Heart right ventricle (tissue), 16 donors: ENCODE results near the gene STRA8. TPM values are rescaled to one million over a fixed set of nuclear protein-coding genes. Genes with fewer than 3 reads are reported as not detected.

Experiments
- ATAC-seq, 8 donors: fragments of 200-7000 bp; cut with Tn5 transposase; one replicate each; pipeline ENCODE4 v1.9.1; 2020; ENCODE audit warnings: mild to moderate bottlenecking in 8 of 8, moderate library complexity in 8 of 8, moderate number of reproducible peaks in 1 of 8
- DNase-seq, 2 donors: peaks; one replicate each; pipeline ENCODE4 v3.0.0-alpha.2; 2020
- H3K27ac ChIP-seq, 10 donors: fragments of 200-600 bp; sonication (generic) in 2 of 10; one replicate each; pipeline versions ENCODE4 v1.5.0 to v1.8.0; 2020 to 2022; ENCODE audit warnings: mild to moderate bottlenecking in 3 of 10
- H3K27me3 ChIP-seq, 7 donors: fragments of 200-600 bp; one replicate each; pipeline ENCODE4 v1.8.0; 2021 to 2022; ENCODE audit warnings: mild to moderate bottlenecking in 2 of 7
- H3K36me3 ChIP-seq, 9 donors: fragments of 200-600 bp; sonication (generic) in 1 of 9; one replicate each; pipeline versions ENCODE4 v1.5.0 to v1.8.0; 2020 to 2022; ENCODE audit warnings: mild to moderate bottlenecking in 2 of 9
- H3K4me1 ChIP-seq, 9 donors: fragments of 200-600 bp; sonication (generic) in 1 of 9; one replicate each; pipeline versions ENCODE4 v1.5.0 to v1.8.0; 2020 to 2022; ENCODE audit warnings: mild to moderate bottlenecking in 4 of 9
- H3K4me3 ChIP-seq, 10 donors: fragments of 200-600 bp; sonication (generic) in 2 of 10; one replicate each; pipeline versions ENCODE4 v1.5.0 to v1.8.0; 2020 to 2022; ENCODE audit warnings: mild to moderate bottlenecking in 7 of 10, moderate library complexity in 2 of 10
- H3K9me3 ChIP-seq, 11 donors: fragments of 200-600 bp in 10 of 11; sonication (generic) in 2 of 11; one replicate each; pipeline versions ENCODE4 v1.5.0 to v1.8.0; 2013 to 2022; ENCODE audit warnings: mild to moderate bottlenecking in 2 of 11, control low read depth in 1 of 11, moderate library complexity in 1 of 11
- CTCF ChIP-seq, 9 donors: fragments of 200-600 bp; sonication (generic) in 2 of 9; IDR thresholded peaks; one replicate each; pipeline versions ENCODE4 v1.5.0 to v1.8.0; 2021 to 2022; ENCODE audit warnings: antibody characterized with exemption in 9 of 9, mild to moderate bottlenecking in 5 of 9, moderate library complexity in 1 of 9
- WGBS, 2 donors: extraction: QIAGEN DNeasy Blood & Tissue Kit; methylation state at CpG; one replicate each; pipeline ENCODE4 v1.1.7; 2013; ENCODE audit warnings: inconsistent platforms in 1 of 2; 5-methylcytosine and 5-hydroxymethylcytosine counted together
- intact Hi-C, 10 donors: fragments of 100-400 bp; cut with DNase I; formaldehyde crosslinking; loops; one replicate each; pipeline versions ENCODE4 v1.11.1 to v1.14.2; 2022
- polyA plus RNA-seq, 2 donors: library from polyadenylated mRNA; stranded (reverse); fragments of 200-250 nt; gene quantifications; one replicate each; pipeline ENCODE4 v1.2.3, GENCODE V29; 2013
- total RNA-seq, 10 donors: library from RNA; stranded (reverse); fragmentation: NEBNext Ultra II Directional in 3 of 10; extraction: Animal tissue kit (Norgen Biotek cat#: 25700) in 3 of 10; gene quantifications; one replicate each; pipeline versions ENCODE4 v1.2.1 to v1.2.4, GENCODE V29; 2021 to 2023
- donor health status: Arrhythmogenic right ventricular cardiomyopathy.
- donor health status: ischemic (EF 13 %, LVEDD 7.1; RV severe dilation, severe dysfunction).
- donor health status: healthy with polysubstance abuse.
- donor health status: DM: no; HTN: yes; CAD: no.
- donor health status: DM: no; HTN: no; CAD: no.
- donor health status: ischemic (EF 25% LVEDD 6.9; RV normal size, moderate dysfunction).
- donor health status: ischemic (EF 25% LVEDD 5.7; RV mildly dilated, moderate dysfunction).
- donor health status: healthy.
- donor health status: DM: yes; HTN: yes; CAD: no.
- donor health status: Ischemic cardiomyopathy.
- donor health status: ischemic (EF 35%, LVEDD 5.7; RV mildly dilated, moderate dysfunction).
- donor health status: nonischemic (EF 11% LVEDD 7.7; RV severe dilation, severe dysfunction).
- donor health status: DM: yes; HTN: yes; CAD: no.
- donor health status: PGD.
- donor health status: ischemic (EF 29% LVEDD 5.4; RV normal size, mild dysfunction).
- donor health status: nonischemic (EF 23%, LVEDD 6.1; RV moderate dilation, normal function).

Gene STRA8
- total and polyA plus RNA-seq, 12 donors, result not detected

GRCh38 chr7:135285547-135286233 lies 52.1 kb downstream of the STRA8 start:
- no peak for TF ChIP-seq CTCF (IDR thresholded peaks at IDR 0.05)
- no peaks in the 10 kb centered on the region for H3K9me3 ChIP-seq
- 80 to 84% methylated on average over 5 of the region's 5 CpGs for WGBS, 2 donors
- H3K4me3 ChIP-seq, result no peak overlapping the region
- intact Hi-C loops, result loop anchor here in 3 of 10 donors (5.0 to 10.0 kb wide), 5 partner anchors 99 to 359 kb away; partner anchors contain the start of gene NUP205 (in 1 of the 3)
- DNase-seq (no peak), ATAC-seq (no peak)
- H3K27me3 ChIP-seq, result peaks cover 0 to 2% (median 0%) of the 10 kb centered on the region in 7 donors
- no peaks in the 10 kb centered on the region for H3K36me3 ChIP-seq
- peaks cover 0 to 10% (median 0%) of the 10 kb centered on the region in 9 donors for H3K4me1 ChIP-seq
- no peak overlapping the region for H3K27ac ChIP-seq

- TF ChIP-seq CTCF (IDR thresholded peaks at IDR 0.05), result no peak
- Histone ChIP-seq H3K27me3 (no peaks in the 10 kb centered on the region), H3K36me3 (no peaks in the 10 kb centered on the region), H3K27ac (no peak overlapping the region), H3K4me1 (peaks cover 0 to 6% (median 0%) of the 10 kb centered on the region in 9 donors), H3K9me3 (no peaks in the 10 kb centered on the region), H3K4me3 (no peak overlapping the region)
- DNase-seq (no peak), ATAC-seq (peak in 1 of 8 donors; percentile 25)
- intact Hi-C loops, result loop anchor here in 3 of 10 donors (5.0 to 10.0 kb wide), 5 partner anchors 98 to 358 kb away; partner anchors contain the start of gene NUP205 (in 1 of the 3)
- WGBS, 2 donors, result 79 to 91% methylated on average over 4 of the region's 4 CpGs
Measured at GRCh38 chr7:135286876-135287275, 53.2 kb downstream of the STRA8 start.

GRCh38 chr7:135290594-135290993 lies 57.0 kb downstream of the STRA8 start:
- H3K36me3 ChIP-seq, result no peaks in the 10 kb centered on the region
- no peak overlapping the region for H3K27ac ChIP-seq
- ATAC-seq, result no peak
- DNase-seq, result no peak
- no peaks in the 10 kb centered on the region for H3K4me1 ChIP-seq
- WGBS, 2 donors, result 89 to 92% methylated on average over 7 of the region's 7 CpGs
- H3K4me3 ChIP-seq, result no peak overlapping the region
- peaks cover 0 to 4% (median 0%) of the 10 kb centered on the region in 11 donors for H3K9me3 ChIP-seq
- intact Hi-C loops, result no loop called here
- TF ChIP-seq CTCF (IDR thresholded peaks at IDR 0.05), result no peak
- H3K27me3 ChIP-seq, result no peaks in the 10 kb centered on the region

- ATAC-seq (no peak), DNase-seq (no peak)
- H3K4me3 ChIP-seq, result no peak overlapping the region
- H3K36me3 ChIP-seq, result no peaks in the 10 kb centered on the region
- no peak overlapping the region for H3K27ac ChIP-seq
- intact Hi-C loops, result no loop called here
- no peak for TF ChIP-seq CTCF (IDR thresholded peaks at IDR 0.05)
- WGBS, 2 donors, result 70 to 77% methylated on average over 8 of the region's 8 CpGs
- H3K4me1 ChIP-seq, result no peaks in the 10 kb centered on the region
- H3K27me3 ChIP-seq, result no peaks in the 10 kb centered on the region
- H3K9me3 ChIP-seq, result peaks cover 0 to 8% (median 0%) of the 10 kb centered on the region in 11 donors
Measured at GRCh38 chr7:135291809-135292253, 58.2 kb downstream of the STRA8 start.
